AG09319 (cell line): ENCODE measurements around the gene NARF.

Experiments used
- DNase-seq: peaks from one replicate; pipeline ENCODE4 v3.0.0-alpha.2; 2010; ENCODE audit warnings: low read depth; ENCODE audit errors: extremely low read depth
- CTCF ChIP-seq: IDR thresholded peaks from 2 replicates; pipeline ENCODE4 v1.5.1; 2011; ENCODE audit warnings: low read depth, mild to moderate bottlenecking, inconsistent platforms, low read length, moderate library complexity

Gene NARF

DNA sequence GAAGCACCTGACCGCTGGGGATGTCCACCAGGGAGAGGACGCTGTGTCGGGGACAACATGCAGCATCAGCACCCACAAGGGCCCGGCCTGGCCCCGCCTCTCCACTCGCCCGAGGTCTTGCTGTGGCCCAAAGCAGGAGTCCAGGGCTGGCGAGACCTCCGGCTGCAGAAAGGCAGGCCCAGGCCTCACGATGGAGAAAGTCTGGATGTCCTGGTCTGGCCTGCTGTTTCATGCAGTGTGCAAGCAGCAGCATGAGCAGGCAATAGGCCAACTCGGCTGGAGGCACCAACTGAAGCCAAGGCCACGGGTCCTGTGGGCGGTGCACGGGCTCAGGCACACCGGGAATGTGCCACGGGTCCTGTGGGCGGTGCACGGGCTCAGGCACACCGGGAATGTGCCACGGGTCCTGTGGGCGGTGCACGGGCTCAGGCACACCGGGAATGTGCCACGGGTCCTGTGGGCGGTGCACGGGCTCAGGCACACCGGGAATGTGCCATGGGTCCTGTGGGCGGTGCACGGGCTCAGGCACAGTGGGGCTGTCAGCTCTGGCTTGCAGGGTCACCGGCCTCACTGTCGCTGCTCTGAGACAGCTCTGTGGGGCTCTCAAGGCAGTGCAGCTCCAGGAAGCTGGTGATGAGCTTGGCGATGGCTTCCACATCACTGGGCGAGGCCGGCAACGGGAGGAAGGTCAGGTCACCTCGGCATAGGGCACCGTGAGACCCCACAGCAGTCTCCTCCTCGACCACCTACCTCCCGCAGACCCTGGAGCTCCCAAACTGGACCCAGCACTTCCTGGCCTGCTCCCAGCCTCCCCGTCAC, 14.9 kb upstream of the NARF start:
- TF ChIP-seq CTCF, result no peak
- DNase-seq, result no peak

- DNase-seq, result no peak
- TF ChIP-seq CTCF, result no peak
Measured at GRCh38 chr17:82444284-82444893, 14.2 kb upstream of the NARF start.

DNA sequence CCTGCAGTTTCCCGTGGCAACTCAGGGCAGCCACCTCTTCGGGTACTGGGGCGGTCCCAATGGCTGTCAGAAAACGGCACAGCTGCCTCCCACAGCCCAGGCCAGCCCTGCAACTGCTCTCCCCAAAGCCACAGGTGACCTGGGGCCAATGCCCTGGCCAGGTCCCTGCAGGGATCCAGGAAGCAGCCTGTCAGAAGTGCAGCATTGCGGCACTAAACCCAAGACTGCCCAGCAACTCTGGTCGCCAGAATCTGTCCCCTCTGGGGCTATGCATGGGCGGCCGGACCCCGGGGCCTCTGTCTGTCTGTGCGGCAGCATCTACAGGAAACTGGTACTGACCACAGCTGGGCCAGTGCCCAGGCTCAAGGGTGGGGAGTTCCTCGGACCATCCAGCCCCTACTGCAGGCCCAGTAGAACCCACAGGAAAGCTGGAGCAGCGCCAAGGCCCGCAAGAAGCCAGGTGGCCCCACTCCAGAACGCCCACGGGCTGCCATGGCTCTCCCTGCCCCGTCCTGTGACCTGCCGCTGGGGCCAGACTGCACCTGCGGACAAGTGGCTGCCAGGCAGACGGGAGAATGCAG, 13.5 kb upstream of the NARF start:
- no peak for DNase-seq
- no peak for TF ChIP-seq CTCF

- TF ChIP-seq CTCF, result no peak
- DNase-seq, result no peak
Measured at GRCh38 chr17:82445542-82445941, 13.0 kb upstream of the NARF start.

DNA sequence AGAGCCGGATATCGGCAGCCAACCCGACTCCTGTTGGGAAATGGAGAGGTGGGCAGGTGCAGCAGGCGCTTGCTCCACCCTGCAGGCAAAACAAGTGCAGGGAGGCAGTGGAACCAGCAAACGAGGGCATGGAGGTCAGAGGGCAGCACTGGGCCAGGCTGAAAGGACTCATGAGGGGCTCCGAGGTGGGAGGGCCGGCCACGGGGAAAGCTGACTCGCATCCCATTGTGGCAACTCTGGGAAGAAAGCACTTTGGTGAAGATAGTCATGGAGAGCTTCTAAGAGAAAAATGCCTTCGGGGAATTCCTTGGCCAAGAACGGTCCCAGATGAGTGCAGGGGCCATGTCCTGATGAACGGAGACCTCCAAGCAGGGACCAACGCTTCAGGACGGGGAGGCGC, 12.4 kb upstream of the NARF start:
- no peak for DNase-seq
- TF ChIP-seq CTCF, result no peak

- TF ChIP-seq CTCF, result no peak
- no peak for DNase-seq
Measured at GRCh38 chr17:82446649-82447048, 11.9 kb upstream of the NARF start.

DNA sequence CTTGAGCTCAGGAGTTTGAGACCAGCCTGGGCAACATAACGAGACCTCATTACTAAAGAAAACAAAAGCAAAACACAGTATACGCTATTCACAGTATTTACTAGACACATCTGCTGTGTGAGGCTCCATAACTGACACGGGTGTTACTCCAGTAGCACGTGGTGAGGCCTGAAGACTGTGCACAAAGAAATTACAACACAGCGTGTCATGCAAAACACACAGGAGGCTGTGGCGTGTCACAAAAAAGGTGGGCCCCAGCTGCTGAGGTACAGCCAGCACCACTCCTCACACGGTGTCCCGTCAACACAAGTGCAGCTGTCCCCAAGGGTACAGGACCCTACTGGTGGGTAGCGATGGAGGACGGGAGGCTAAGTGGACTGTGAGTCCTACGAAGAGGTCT, 10.7 kb upstream of the NARF start:
- DNase-seq, result no peak
- no peak for TF ChIP-seq CTCF
